Keratinocyte (primary cell): ENCODE measurements around the gene XPOT. TPM values are rescaled to one million over a fixed set of nuclear protein-coding genes. Genes with fewer than 3 reads are reported as not detected.

Experiments
- DNase-seq: peaks from one replicate; pipeline ENCODE4 v3.0.0-alpha.2; 2011; ENCODE audit warnings: low read depth, missing footprints, low spot score
- FAIRE-seq: peaks from 2 replicates; lab custom pipeline; 2011; peaks lifted over from hg19 to GRCh38; lab: Jason Lieb, UNC
- H2AFZ ChIP-seq: 2 replicates; pipeline ENCODE4 v1.6.0; 2012; ENCODE audit warnings: low read length, control low read depth, inconsistent platforms; ENCODE audit not compliant: control insufficient read depth
- H3K27ac ChIP-seq: 2 replicates; pipeline ENCODE4 v1.5.1; 2011; ENCODE audit warnings: low read length; ENCODE audit not compliant: control insufficient read depth, insufficient read depth
- H3K27me3 ChIP-seq: 3 replicates; pipeline ENCODE4 v1.6.0; 2011; ENCODE audit warnings: low read length; ENCODE audit not compliant: control insufficient read depth, insufficient read depth; ENCODE audit errors: extremely low read depth
- H3K36me3 ChIP-seq, 2 experiments: 2 replicates in 1 of 2; 3 replicates in 1 of 2; pipeline ENCODE4 v1.5.1; 2011; ENCODE audit warnings: low read length in 2 of 2, mild to moderate bottlenecking in 1 of 2; ENCODE audit not compliant: control insufficient read depth in 2 of 2, insufficient read depth in 2 of 2; ENCODE audit errors: extremely low read depth in 1 of 2
- H3K4me1 ChIP-seq: 3 replicates; pipeline ENCODE4 v1.5.1; 2011; ENCODE audit warnings: low read length; ENCODE audit not compliant: control insufficient read depth, insufficient read depth; ENCODE audit errors: extremely low read depth
- H3K4me2 ChIP-seq: 3 replicates; pipeline ENCODE4 v1.6.0; 2011; ENCODE audit warnings: low read depth, low read length; ENCODE audit not compliant: control insufficient read depth, insufficient read depth; ENCODE audit errors: extremely low read depth
- H3K4me3 ChIP-seq, 3 experiments: fragments of 200-600 bp in 1 of 3; sonication (generic) in 1 of 3; 2 replicates in 2 of 3; 3 replicates in 1 of 3; pipeline ENCODE4 v1.5.1; 2011 to 2016; ENCODE audit warnings: low read length in 3 of 3, mild to moderate bottlenecking in 3 of 3, control low read depth in 2 of 3, inconsistent platforms in 1 of 3, low read depth in 1 of 3, mixed read lengths in 1 of 3, mixed run types in 1 of 3, moderate library complexity in 1 of 3; ENCODE audit not compliant: control insufficient read depth in 2 of 3, insufficient read depth in 2 of 3; ENCODE audit errors: extremely low read depth in 1 of 3
- H3K79me2 ChIP-seq: 2 replicates; pipeline ENCODE4 v1.6.0; 2012; ENCODE audit warnings: low read length; ENCODE audit not compliant: control insufficient read depth, insufficient read depth
- H3K9ac ChIP-seq: 3 replicates; pipeline ENCODE4 v1.6.0; 2011; ENCODE audit warnings: low read length; ENCODE audit not compliant: control insufficient read depth, insufficient read depth; ENCODE audit errors: extremely low read depth
- H3K9me1 ChIP-seq: 3 replicates; pipeline ENCODE4 v1.6.0; 2011; ENCODE audit warnings: low read length; ENCODE audit not compliant: control insufficient read depth, insufficient read depth; ENCODE audit errors: extremely low read depth
- H3K9me3 ChIP-seq: 2 replicates; pipeline ENCODE4 v1.5.1; 2012; ENCODE audit warnings: low read depth, low read length; ENCODE audit not compliant: control insufficient read depth
- H4K20me1 ChIP-seq: 3 replicates; pipeline ENCODE4 v1.6.0; 2011; ENCODE audit warnings: low read length; ENCODE audit not compliant: control insufficient read depth, insufficient read depth; ENCODE audit errors: extremely low read depth
- EZH2 ChIP-seq: IDR thresholded peaks from one replicate; pipeline ENCODE4 v1.6.1; 2012; ENCODE audit warnings: inconsistent platforms, mild to moderate bottlenecking, low read length, moderate library complexity
- dilution Hi-C: fragments of 300-500 bp; cut with MboI; formaldehyde crosslinking; loops from one replicate; pipeline ENCODE4 v1.7.0; 2020; ENCODE audit warnings: low sequenced_read_pairs; ENCODE audit not compliant: extremely low pct_ligation_motif_present
- polyA plus RNA-seq, 5 experiments: library from polyadenylated mRNA; depleted of rRNA in 3 of 5; stranded (reverse) in 3 of 5; stranded (forward) in 1 of 5; unstranded in 1 of 5; fragments of >200 nt; gene quantifications; 1 replicate in 1 of 5; 2 replicates in 3 of 5; 3 replicates in 1 of 5; pipeline versions ENCODE4 v1.2.1 to v1.2.3, GENCODE V29; 2011 to 2012; ENCODE audit warnings: missing spikeins in 2 of 5, low read depth in 1 of 5, low replicate concordance in 1 of 5
- TF ChIP-seq, protein P1 (sequence below), 3 experiments: IDR thresholded peaks in 1 of 3; conservative IDR thresholded peaks in 1 of 3; optimal IDR thresholded peaks in 1 of 3; 2 replicates in 2 of 3; 3 replicates in 1 of 3; pipeline versions ENCODE3 to v1.5.1; 2011; ENCODE audit warnings: low read length in 3 of 3, mild to moderate bottlenecking in 3 of 3, moderate library complexity in 2 of 3, control low read depth in 1 of 3, inconsistent platforms in 1 of 3; ENCODE audit not compliant: insufficient read depth in 2 of 3; ENCODE audit errors: extremely low read depth in 1 of 3

The XPOT gene
- polyA plus RNA-seq, 1 donor (not counting 4 experiments of a cell fraction or from before 2014, with no cell fraction given), result 93.8 TPM

- Histone ChIP-seq H3K27ac (no peak overlapping the region), H3K9ac (no peak overlapping the region), H3K4me2 (no peak overlapping the region), H3K27me3 (no peaks in the 10 kb centered on the region), H4K20me1 (no peaks in the 10 kb centered on the region), H3K9me3 (peaks cover 2% of the 10 kb centered on the region), H3K4me1 (no peaks in the 10 kb centered on the region), H3K79me2 (peaks cover 23% of the 10 kb centered on the region), H3K9me1 (no peaks in the 10 kb centered on the region), H3K36me3 (peaks cover 23 to 30% of the 10 kb centered on the region in 2 experiments), H2AFZ (no peak overlapping the region), H3K4me3 (no peak overlapping the region)
- dilution Hi-C loops, result no loop called here
- FAIRE-seq (no peak), DNase-seq (no peak)
- no peak for TF ChIP-seq EZH2
- TF ChIP-seq, protein P1, sequence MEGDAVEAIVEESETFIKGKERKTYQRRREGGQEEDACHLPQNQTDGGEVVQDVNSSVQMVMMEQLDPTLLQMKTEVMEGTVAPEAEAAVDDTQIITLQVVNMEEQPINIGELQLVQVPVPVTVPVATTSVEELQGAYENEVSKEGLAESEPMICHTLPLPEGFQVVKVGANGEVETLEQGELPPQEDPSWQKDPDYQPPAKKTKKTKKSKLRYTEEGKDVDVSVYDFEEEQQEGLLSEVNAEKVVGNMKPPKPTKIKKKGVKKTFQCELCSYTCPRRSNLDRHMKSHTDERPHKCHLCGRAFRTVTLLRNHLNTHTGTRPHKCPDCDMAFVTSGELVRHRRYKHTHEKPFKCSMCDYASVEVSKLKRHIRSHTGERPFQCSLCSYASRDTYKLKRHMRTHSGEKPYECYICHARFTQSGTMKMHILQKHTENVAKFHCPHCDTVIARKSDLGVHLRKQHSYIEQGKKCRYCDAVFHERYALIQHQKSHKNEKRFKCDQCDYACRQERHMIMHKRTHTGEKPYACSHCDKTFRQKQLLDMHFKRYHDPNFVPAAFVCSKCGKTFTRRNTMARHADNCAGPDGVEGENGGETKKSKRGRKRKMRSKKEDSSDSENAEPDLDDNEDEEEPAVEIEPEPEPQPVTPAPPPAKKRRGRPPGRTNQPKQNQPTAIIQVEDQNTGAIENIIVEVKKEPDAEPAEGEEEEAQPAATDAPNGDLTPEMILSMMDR (optimal IDR thresholded peaks at IDR 0.05 in 1 of 3, IDR thresholded peaks at IDR 0.05 in 1 of 3, conservative IDR thresholded peaks at IDR 0.05 in 1 of 3; ENCODE audit: extremely low read depth in 1 of 3, insufficient read depth in 2 of 3, low read length in 3 of 3), result no peak
These were observed 69.0 kb downstream of the XPOT start for GRCh38 chr12:64473176-64473575.

GRCh38 chr12:64475518-64475917 lies 71.3 kb downstream of the XPOT start:
- Histone ChIP-seq H3K9me1 (no peaks in the 10 kb centered on the region), H4K20me1 (no peaks in the 10 kb centered on the region), H3K4me3 (no peak overlapping the region), H2AFZ (no peak overlapping the region), H3K9me3 (peaks cover 2% of the 10 kb centered on the region), H3K27ac (no peak overlapping the region), H3K79me2 (peaks cover 23% of the 10 kb centered on the region), H3K4me1 (no peaks in the 10 kb centered on the region), H3K27me3 (no peaks in the 10 kb centered on the region), H3K4me2 (no peak overlapping the region), H3K9ac (no peak overlapping the region), H3K36me3 (peaks cover 12 to 14% of the 10 kb centered on the region in 2 experiments)
- FAIRE-seq (no peak), DNase-seq (no peak)
- dilution Hi-C loops, result no loop called here
- TF ChIP-seq, protein P1 (optimal IDR thresholded peaks at IDR 0.05 in 1 of 3, IDR thresholded peaks at IDR 0.05 in 1 of 3, conservative IDR thresholded peaks at IDR 0.05 in 1 of 3; ENCODE audit: extremely low read depth in 1 of 3, insufficient read depth in 2 of 3, low read length in 3 of 3), result no peak
- TF ChIP-seq EZH2, result no peak
